SKM-1 treated with dmso at 0.1 percent for 144 hours (cell line): ENCODE measurements around the gene CRB1.
A peak's percentile ranks its signal among the peaks of the same experiment; 100 is the strongest.

Experiments used
- DNase-seq: peaks from one replicate; lab custom pipeline; 2025; ENCODE audit not compliant: unreplicated experiment; lab: John Stamatoyannopoulos, UW

CRB1 gene

DNA sequence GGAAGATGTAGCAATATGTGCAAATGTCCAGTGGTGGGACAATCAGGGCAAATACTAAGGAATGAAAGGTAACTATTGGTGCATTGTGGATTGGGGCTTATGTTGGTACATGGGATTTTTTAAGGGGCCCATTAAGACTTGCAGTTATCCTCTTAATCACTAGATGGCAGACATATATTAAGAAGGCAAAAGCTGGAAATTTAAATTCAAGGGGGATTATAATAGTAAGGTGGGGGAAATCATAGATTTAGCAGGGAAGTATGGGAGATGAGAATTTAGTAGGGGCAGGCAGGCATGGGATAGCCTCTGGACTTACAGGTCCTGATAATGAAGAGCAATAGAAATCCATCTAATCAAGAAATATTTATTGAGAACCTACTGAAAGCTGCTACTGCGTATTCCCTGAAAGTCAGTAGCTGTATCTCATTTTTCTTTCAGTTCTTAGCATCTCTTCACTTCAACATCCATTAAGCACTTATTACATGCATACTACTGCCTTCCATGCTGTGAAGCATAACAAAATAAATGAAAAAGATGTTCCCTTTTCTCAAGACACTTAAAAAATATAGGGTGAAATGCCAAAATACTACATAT lies 251.8 kb downstream of the CRB1 start:
- peak; percentile 38 for DNase-seq

DNA sequence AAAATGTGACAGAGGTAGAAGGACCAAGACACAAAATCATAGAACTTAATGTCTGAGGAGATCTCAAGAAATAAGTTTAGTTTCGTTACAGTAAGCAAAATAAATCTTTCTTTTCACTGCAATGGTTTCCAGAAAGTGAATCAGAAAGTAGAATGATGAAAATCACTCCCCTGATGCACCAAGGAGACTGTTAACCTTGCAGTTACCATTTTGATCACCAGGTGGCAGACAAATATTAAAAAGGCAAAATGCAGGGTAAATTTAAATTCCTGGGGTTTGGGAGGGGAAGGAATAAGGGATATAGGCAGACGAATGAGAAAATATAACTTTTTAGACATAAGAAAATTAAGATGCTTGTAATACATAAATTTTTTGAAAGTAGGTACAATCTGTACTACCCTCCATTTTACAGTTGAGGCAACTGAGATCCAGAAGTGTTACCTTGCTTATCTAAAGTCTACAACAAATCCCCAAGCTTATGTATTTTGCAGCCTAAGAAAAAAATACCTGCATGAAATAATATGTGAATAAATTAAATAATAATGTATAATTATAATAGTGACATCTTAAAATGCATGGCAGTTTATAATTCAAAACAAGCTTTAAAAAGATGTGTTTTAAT lies 253.2 kb downstream of the CRB1 start:
- peak; percentile 39 for DNase-seq

DNA sequence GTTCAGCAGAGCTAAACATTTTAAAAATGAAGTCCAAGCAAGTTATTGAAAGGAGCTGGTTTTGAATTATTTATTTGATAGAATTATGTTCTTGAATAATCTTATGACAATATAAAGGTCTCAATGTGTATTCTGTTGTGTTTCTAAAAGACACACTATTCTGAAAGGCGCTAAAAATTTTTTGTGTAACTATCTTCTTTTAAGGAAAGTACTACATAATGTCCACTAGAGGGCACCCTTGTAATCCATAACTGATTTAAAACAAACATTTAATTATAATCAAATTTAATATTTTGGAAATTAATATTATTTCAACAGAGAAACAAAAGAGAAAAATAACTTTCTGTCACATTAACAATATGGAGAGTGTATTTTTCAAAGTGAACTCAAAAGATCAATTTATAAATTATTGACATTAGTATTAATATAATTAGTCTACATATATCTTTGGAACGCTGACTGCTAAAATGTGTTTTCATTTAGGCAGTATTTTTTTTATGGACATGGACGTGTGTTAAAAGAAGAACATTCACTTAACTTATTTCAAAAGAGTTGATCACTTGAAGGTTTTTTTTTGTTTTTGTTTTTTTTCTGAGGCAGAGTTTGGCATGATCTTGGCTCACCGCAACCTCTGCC lies 258.8 kb downstream of the CRB1 start:
- peak; percentile 67 for DNase-seq
